Measurements from ENCODE around the gene WDR6. TPM values are rescaled to one million over a fixed set of nuclear protein-coding genes. Genes with fewer than 3 reads are reported as not detected.

The WDR6 gene
- total and polyA plus RNA-seq, 9 of the 15 experiments (the other 6 are each of a cell fraction or from before 2014, with no cell fraction given): 8.9 to 90.6 (median 44.7) TPM

DNA sequence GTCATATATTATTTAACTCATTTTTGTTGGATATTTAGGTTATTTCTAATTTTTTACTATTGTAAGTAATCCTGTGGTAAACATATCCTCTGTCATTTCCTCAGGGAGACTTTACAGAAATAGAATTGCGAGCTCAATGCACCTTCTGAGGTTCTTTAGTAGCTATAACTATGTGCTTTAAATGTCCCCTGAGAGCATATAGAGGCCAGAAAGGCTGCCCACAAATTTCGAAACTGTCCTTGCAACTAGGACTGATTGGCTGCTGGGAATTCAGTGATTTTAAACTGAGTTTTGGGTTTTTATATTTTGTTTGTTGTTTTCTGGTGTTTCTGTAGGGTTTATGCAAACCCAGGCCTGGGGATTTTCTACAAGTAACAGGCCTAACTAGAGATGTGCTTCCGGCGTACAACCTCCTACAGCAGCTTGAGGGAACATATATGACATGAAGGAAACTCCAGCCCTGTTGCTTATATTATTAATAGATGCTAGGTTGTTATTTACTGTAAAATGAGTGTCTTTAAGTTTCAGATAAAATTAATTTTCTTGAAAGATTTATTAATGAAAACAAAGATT lies 46.3 kb upstream of the WDR6 start:
- H3K79me2 ChIP-seq (ENCODE audit: control insufficient read depth, insufficient read depth, low read length): peaks cover 17% of the 10 kb centered on the region
- H3K9me1 ChIP-seq (ENCODE audit: control insufficient read depth, insufficient read depth, low read length): no peaks in the 10 kb centered on the region
- ChIA-PET POLR2A (interaction anchor here (1.1 to 1.2 kb wide), 2 partner anchors 9 to 13 kb away, joined by 3 to 4 read pairs; no protein-coding TSS in a partner anchor), CTCF (ENCODE audit: low intra/inter-chr PET ratio) (no interaction called here)
- FAIRE-seq (no peak), ATAC-seq (no peak), DNase-seq (ENCODE audit: extremely low read depth in 1 of 4, low spot score in 3 of 4) (no peak)
- H3K9me3 ChIP-seq (replicated peaks; ENCODE audit: control insufficient read depth, insufficient read depth, low read depth, low read length): no peaks in the 10 kb centered on the region
- H4K20me1 ChIP-seq (replicated peaks; ENCODE audit: control insufficient read depth, insufficient read depth, low read length): peaks cover 8% of the 10 kb centered on the region; the same call in 1 of the 2 replicates
- H3K27ac ChIP-seq (ENCODE audit: extremely low read depth, low read depth, low read length): no peak overlapping the region
- no peak overlapping the region for H3K4me3 ChIP-seq
- H2AFZ ChIP-seq (ENCODE audit: low read depth, low read length): no peak overlapping the region
- H3K36me3 ChIP-seq (ENCODE audit: control insufficient read depth, insufficient read depth, low read length): peaks cover 60% of the 10 kb centered on the region
- no TSS peak for BruUV-seq (replicated peaks)
- H3K4me1 ChIP-seq (replicated peaks in 1 of 2; ENCODE audit: control insufficient read depth in 2 of 2, insufficient read depth in 2 of 2, low read length in 2 of 2): no peaks in the 10 kb centered on the region
- intact Hi-C loops (cut with micrococcal nuclease): no loop called here
- H3K9ac ChIP-seq (ENCODE audit: insufficient read depth in 1 of 2, low read depth in 2 of 2, low read length in 2 of 2): no peak overlapping the region
- no peak overlapping the region for H3K4me2 ChIP-seq (ENCODE audit: insufficient read depth, low read length)
- in situ Hi-C loops (cut with MboI): no loop called here
- H3K27me3 ChIP-seq (ENCODE audit: control insufficient read depth in 2 of 2, insufficient read depth in 2 of 2, low read length in 2 of 2): no peaks in the 10 kb centered on the region
- WGBS (ENCODE audit: insufficient coverage, low coverage, missing lambda C conversion rate): 95% methylated on average over 4 of the region's 4 CpGs
- TF ChIP-seq STAT5A (IDR thresholded peaks at IDR 0.05; ENCODE audit: borderline replicate concordance, low read length): no peak
- no peak for TF ChIP-seq HCFC1 (IDR thresholded peaks at IDR 0.05; ENCODE audit: low read depth, low read length)
- TF ChIP-seq, protein P1, sequence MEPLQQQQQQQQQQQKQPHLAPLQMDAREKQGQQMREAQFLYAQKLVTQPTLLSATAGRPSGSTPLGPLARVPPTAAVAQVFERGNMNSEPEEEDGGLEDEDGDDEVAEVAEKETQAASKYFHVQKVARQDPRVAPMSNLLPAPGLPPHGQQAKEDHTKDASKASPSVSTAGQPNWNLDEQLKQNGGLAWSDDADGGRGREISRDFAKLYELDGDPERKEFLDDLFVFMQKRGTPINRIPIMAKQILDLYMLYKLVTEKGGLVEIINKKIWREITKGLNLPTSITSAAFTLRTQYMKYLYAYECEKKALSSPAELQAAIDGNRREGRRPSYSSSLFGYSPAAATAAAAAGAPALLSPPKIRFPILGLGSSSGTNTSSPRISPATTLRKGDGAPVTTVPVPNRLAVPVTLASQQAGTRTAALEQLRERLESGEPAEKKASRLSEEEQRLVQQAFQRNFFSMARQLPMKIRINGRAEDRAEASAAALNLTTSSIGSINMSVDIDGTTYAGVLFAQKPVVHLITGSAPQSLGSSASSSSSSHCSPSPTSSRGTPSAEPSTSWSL (CRISPR knock-in tag; IDR thresholded peaks at IDR 0.05; ENCODE audit: borderline replicate concordance): no peak
- TF ChIP-seq ESRRA (IDR thresholded peaks at IDR 0.05; ENCODE audit: borderline replicate concordance, low read depth): no peak
- TF ChIP-seq CREBBP (IDR thresholded peaks at IDR 0.05; ENCODE audit: low read depth, low read length): no peak
- TF ChIP-seq, protein P2, sequence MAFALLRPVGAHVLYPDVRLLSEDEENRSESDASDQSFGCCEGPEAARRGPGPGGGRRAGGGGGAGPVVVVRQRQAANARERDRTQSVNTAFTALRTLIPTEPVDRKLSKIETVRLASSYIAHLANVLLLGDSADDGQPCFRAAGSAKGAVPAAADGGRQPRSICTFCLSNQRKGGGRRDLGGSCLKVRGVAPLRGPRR (CRISPR knock-in tag; IDR thresholded peaks at IDR 0.05): no peak
- no peak for TF ChIP-seq TAF7 (tag; IDR thresholded peaks at IDR 0.05)
- no peak for TF ChIP-seq ZNF239 (CRISPR knock-in tag; IDR thresholded peaks at IDR 0.05)
- TF ChIP-seq RBM34 (IDR thresholded peaks at IDR 0.05; ENCODE audit: borderline replicate concordance, insufficient read depth, low read length): no peak
- no peak for TF ChIP-seq SMARCB1 (IDR thresholded peaks at IDR 0.05; ENCODE audit: insufficient read length, low read depth)
- TF ChIP-seq, protein P3, sequence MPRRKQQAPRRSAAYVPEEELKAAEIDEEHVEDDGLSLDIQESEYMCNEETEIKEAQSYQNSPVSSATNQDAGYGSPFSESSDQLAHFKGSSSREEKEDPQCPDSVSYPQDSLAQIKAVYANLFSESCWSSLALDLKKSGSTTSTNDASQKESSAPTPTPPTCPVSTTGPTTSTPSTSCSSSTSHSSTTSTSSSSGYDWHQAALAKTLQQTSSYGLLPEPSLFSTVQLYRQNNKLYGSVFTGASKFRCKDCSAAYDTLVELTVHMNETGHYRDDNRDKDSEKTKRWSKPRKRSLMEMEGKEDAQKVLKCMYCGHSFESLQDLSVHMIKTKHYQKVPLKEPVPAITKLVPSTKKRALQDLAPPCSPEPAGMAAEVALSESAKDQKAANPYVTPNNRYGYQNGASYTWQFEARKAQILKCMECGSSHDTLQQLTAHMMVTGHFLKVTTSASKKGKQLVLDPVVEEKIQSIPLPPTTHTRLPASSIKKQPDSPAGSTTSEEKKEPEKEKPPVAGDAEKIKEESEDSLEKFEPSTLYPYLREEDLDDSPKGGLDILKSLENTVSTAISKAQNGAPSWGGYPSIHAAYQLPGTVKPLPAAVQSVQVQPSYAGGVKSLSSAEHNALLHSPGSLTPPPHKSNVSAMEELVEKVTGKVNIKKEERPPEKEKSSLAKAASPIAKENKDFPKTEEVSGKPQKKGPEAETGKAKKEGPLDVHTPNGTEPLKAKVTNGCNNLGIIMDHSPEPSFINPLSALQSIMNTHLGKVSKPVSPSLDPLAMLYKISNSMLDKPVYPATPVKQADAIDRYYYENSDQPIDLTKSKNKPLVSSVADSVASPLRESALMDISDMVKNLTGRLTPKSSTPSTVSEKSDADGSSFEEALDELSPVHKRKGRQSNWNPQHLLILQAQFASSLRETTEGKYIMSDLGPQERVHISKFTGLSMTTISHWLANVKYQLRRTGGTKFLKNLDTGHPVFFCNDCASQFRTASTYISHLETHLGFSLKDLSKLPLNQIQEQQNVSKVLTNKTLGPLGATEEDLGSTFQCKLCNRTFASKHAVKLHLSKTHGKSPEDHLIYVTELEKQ (CRISPR knock-in tag; IDR thresholded peaks at IDR 0.05): no peak
- TF ChIP-seq, protein P4, sequence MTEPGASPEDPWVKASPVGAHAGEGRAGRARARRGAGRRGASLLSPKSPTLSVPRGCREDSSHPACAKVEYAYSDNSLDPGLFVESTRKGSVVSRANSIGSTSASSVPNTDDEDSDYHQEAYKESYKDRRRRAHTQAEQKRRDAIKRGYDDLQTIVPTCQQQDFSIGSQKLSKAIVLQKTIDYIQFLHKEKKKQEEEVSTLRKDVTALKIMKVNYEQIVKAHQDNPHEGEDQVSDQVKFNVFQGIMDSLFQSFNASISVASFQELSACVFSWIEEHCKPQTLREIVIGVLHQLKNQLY (CRISPR knock-in tag; conservative IDR thresholded peaks at IDR 0.05): no peak
- no peak for TF ChIP-seq MTA1 (IDR thresholded peaks at IDR 0.05; ENCODE audit: borderline replicate concordance)
- TF ChIP-seq, protein P5, sequence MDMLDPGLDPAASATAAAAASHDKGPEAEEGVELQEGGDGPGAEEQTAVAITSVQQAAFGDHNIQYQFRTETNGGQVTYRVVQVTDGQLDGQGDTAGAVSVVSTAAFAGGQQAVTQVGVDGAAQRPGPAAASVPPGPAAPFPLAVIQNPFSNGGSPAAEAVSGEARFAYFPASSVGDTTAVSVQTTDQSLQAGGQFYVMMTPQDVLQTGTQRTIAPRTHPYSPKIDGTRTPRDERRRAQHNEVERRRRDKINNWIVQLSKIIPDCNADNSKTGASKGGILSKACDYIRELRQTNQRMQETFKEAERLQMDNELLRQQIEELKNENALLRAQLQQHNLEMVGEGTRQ (CRISPR knock-in tag; IDR thresholded peaks at IDR 0.05): no peak
- TF ChIP-seq EGR1 (conservative IDR thresholded peaks at IDR 0.05): no peak
- no peak for TF ChIP-seq ZFP36 (IDR thresholded peaks at IDR 0.05; ENCODE audit: low read depth, low read length, partially characterized antibody)
